Measurements from ENCODE around the gene ARHGEF7. TPM values are rescaled to one million over a fixed set of nuclear protein-coding genes. Genes with fewer than 3 reads are reported as not detected.
"Not testable (repeated sequence)": the region's sequence is repeated elsewhere in the genome, so short reads cannot be mapped to it uniquely, and the experiment has no call there.

The ARHGEF7 gene
- total RNA-seq, 1 donor from 2014 or later, result 63.7 TPM

- ATAC-seq, result no peak
- H3K9me3 ChIP-seq, result peaks cover 13% of the 10 kb centered on the region
- no peak overlapping the region for H3K4me3 ChIP-seq
- DNase-seq, result no peak
- intact Hi-C loops (cut with DNase I), result no loop called here
- no peak overlapping the region for H3K27ac ChIP-seq
- no peaks in the 10 kb centered on the region for H3K27me3 ChIP-seq (ENCODE audit: low read depth)
- H3K4me1 ChIP-seq, result no peaks in the 10 kb centered on the region
- TF ChIP-seq CTCF (IDR thresholded peaks at IDR 0.05), result no peak
- H3K36me3 ChIP-seq, result no peaks in the 10 kb centered on the region
Measured at GRCh38 chr13:111074826-111075225, 40.3 kb upstream of the ARHGEF7 start.

GRCh38 chr13:111076155-111077013 lies 38.7 kb upstream of the ARHGEF7 start:
- Histone ChIP-seq H3K27me3 (ENCODE audit: low read depth) (no peaks in the 10 kb centered on the region), H3K36me3 (no peaks in the 10 kb centered on the region), H3K4me3 (no peak overlapping the region), H3K27ac (no peak overlapping the region), H3K4me1 (no peaks in the 10 kb centered on the region), H3K9me3 (peaks cover 13% of the 10 kb centered on the region)
- no peak for TF ChIP-seq CTCF (IDR thresholded peaks at IDR 0.05)
- DNase-seq (no peak), ATAC-seq (peak in 1 of 2 donors; percentile 45)
- intact Hi-C loops (cut with DNase I), result no loop called here

- no peaks in the 10 kb centered on the region for H3K27me3 ChIP-seq (ENCODE audit: low read depth)
- DNase-seq (no peak), ATAC-seq (no peak)
- no peak overlapping the region for H3K27ac ChIP-seq
- intact Hi-C loops (cut with DNase I), result no loop called here
- TF ChIP-seq CTCF (IDR thresholded peaks at IDR 0.05), result no peak
- peaks cover 8% of the 10 kb centered on the region for H3K9me3 ChIP-seq
- H3K4me3 ChIP-seq, result no peak overlapping the region
- no peaks in the 10 kb centered on the region for H3K36me3 ChIP-seq
- H3K4me1 ChIP-seq, result no peaks in the 10 kb centered on the region
Measured at GRCh38 chr13:111079375-111079774, 35.7 kb upstream of the ARHGEF7 start.

- TF ChIP-seq CTCF (IDR thresholded peaks at IDR 0.05), result no peak
- intact Hi-C loops (cut with DNase I), result no loop called here
- no peak for ATAC-seq
Measured at GRCh38 chr13:111080642-111081041, 34.5 kb upstream of the ARHGEF7 start.

GRCh38 chr13:111082240-111082639 lies 32.9 kb upstream of the ARHGEF7 start:
- no peak overlapping the region for H3K27ac ChIP-seq
- H3K9me3 ChIP-seq, result no peaks in the 10 kb centered on the region
- intact Hi-C loops (cut with DNase I), result no loop called here
- H3K36me3 ChIP-seq, result no peaks in the 10 kb centered on the region
- no peaks in the 10 kb centered on the region for H3K4me1 ChIP-seq
- ATAC-seq, result no peak
- no peak for TF ChIP-seq CTCF (IDR thresholded peaks at IDR 0.05)
- no peak overlapping the region for H3K4me3 ChIP-seq
- DNase-seq, result no peak
- no peaks in the 10 kb centered on the region for H3K27me3 ChIP-seq (ENCODE audit: low read depth)

More at GRCh38 chr13:111080642-111081041, 34.5 kb upstream of the ARHGEF7 start:
- H3K27ac ChIP-seq, result no peak overlapping the region
- no peak overlapping the region for H3K4me3 ChIP-seq
- no peak for DNase-seq
- H3K9me3 ChIP-seq, result no peaks in the 10 kb centered on the region
- H3K27me3 ChIP-seq (ENCODE audit: low read depth), result no peaks in the 10 kb centered on the region
- no peaks in the 10 kb centered on the region for H3K36me3 ChIP-seq
- H3K4me1 ChIP-seq, result no peaks in the 10 kb centered on the region

- intact Hi-C loops (cut with DNase I); DNase-seq; H3K4me1 ChIP-seq; H3K9me3 ChIP-seq; H3K27me3 ChIP-seq (ENCODE audit: low read depth); H3K27ac ChIP-seq; ATAC-seq; H3K36me3 ChIP-seq; H3K4me3 ChIP-seq: not testable (repeated sequence)
Measured at GRCh38 chr13:111082769-111083168, 32.3 kb upstream of the ARHGEF7 start.

GRCh38 chr13:111083693-111084092 lies 31.4 kb upstream of the ARHGEF7 start:
- intact Hi-C loops (cut with DNase I); H3K36me3 ChIP-seq; H3K4me3 ChIP-seq; DNase-seq; H3K27me3 ChIP-seq (ENCODE audit: low read depth); H3K9me3 ChIP-seq; ATAC-seq; H3K27ac ChIP-seq; H3K4me1 ChIP-seq: not testable (repeated sequence)

Measured in lower lobe of right lung (tissue), 2 donors.